HL-60 (cell line): ENCODE measurements around the gene OR12D2.

Experiments
- CTCF ChIP-seq: IDR thresholded peaks from one replicate; pipeline ENCODE4 v1.5.1; 2011; ENCODE audit warnings: low read length, control low read depth, inconsistent platforms; ENCODE audit not compliant: insufficient read depth
- GABPA ChIP-seq: IDR thresholded peaks from 2 replicates; pipeline ENCODE4 v1.6.1; 2012; ENCODE audit warnings: low read depth
- POLR2AphosphoS5 ChIP-seq: IDR thresholded peaks from 2 replicates; pipeline ENCODE4 v1.6.1; 2012; ENCODE audit warnings: low read depth
- TF ChIP-seq, protein P1 (sequence below): IDR thresholded peaks from 2 replicates; pipeline ENCODE4 v1.6.1; 2012; ENCODE audit warnings: low read depth; ENCODE audit not compliant: insufficient replicate concordance

DNA sequence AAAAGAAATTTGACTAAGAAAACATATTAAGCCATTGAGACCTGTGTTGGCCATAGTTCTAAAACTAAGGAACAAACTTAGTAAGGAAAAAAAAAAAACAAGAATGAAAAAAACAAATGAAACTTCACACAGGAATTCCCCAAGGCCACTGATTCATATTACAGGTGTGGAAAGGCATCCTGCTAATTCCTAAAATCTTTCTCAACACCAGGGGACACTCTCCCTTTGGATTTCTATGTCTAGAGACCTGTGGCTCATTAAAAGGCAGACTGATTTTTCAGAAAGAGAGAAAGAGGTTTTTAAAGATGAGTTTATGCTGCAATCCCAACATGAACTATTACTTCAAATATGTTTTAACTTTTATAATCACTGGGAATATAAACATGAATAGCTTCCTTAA lies 19.2 kb downstream of the OR12D2 start, which contains the start of gene OR12D1:
- TF ChIP-seq CTCF (no peak), POLR2AphosphoS5 (no peak), GABPA (no peak)
- TF ChIP-seq, protein P1, sequence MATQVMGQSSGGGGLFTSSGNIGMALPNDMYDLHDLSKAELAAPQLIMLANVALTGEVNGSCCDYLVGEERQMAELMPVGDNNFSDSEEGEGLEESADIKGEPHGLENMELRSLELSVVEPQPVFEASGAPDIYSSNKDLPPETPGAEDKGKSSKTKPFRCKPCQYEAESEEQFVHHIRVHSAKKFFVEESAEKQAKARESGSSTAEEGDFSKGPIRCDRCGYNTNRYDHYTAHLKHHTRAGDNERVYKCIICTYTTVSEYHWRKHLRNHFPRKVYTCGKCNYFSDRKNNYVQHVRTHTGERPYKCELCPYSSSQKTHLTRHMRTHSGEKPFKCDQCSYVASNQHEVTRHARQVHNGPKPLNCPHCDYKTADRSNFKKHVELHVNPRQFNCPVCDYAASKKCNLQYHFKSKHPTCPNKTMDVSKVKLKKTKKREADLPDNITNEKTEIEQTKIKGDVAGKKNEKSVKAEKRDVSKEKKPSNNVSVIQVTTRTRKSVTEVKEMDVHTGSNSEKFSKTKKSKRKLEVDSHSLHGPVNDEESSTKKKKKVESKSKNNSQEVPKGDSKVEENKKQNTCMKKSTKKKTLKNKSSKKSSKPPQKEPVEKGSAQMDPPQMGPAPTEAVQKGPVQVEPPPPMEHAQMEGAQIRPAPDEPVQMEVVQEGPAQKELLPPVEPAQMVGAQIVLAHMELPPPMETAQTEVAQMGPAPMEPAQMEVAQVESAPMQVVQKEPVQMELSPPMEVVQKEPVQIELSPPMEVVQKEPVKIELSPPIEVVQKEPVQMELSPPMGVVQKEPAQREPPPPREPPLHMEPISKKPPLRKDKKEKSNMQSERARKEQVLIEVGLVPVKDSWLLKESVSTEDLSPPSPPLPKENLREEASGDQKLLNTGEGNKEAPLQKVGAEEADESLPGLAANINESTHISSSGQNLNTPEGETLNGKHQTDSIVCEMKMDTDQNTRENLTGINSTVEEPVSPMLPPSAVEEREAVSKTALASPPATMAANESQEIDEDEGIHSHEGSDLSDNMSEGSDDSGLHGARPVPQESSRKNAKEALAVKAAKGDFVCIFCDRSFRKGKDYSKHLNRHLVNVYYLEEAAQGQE: no peak
